ENCODE results near the gene SEMA3A.

SEMA3A gene

GRCh38 chr7:84002348-84002747 lies 192.2 kb downstream of the SEMA3A start:
- DNase-seq = no peak

GRCh38 chr7:83996879-83997278 lies 197.7 kb downstream of the SEMA3A start:
- no peak for DNase-seq

- DNase-seq = no peak
Measured at GRCh38 chr7:83987764-83988163, 206.8 kb downstream of the SEMA3A start.

GRCh38 chr7:83985821-83986220 lies 208.8 kb downstream of the SEMA3A start:
- no peak for DNase-seq

- no peak for DNase-seq
Measured at GRCh38 chr7:83984591-83984990, 210.0 kb downstream of the SEMA3A start.

GRCh38 chr7:83984076-83984475 lies 210.5 kb downstream of the SEMA3A start:
- DNase-seq = no peak

GRCh38 chr7:83983606-83984005 lies 211.0 kb downstream of the SEMA3A start:
- no peak for DNase-seq

GRCh38 chr7:83976302-83976701 lies 218.3 kb downstream of the SEMA3A start:
- DNase-seq = no peak

- DNase-seq = no peak
Measured at GRCh38 chr7:83970081-83970480, 224.5 kb downstream of the SEMA3A start.

GRCh38 chr7:83964318-83964717 lies 230.3 kb downstream of the SEMA3A start:
- DNase-seq = no peak

GRCh38 chr7:83957333-83957732 lies 237.3 kb downstream of the SEMA3A start:
- DNase-seq = no peak

- no peak for DNase-seq
Measured at GRCh38 chr7:83956104-83956503, 238.5 kb downstream of the SEMA3A start.

- no peak for DNase-seq
Measured at GRCh38 chr7:83952236-83952635, 242.4 kb downstream of the SEMA3A start.

- DNase-seq = no peak
Measured at GRCh38 chr7:83947260-83947659, 247.3 kb downstream of the SEMA3A start.

- no peak for DNase-seq
Measured at GRCh38 chr7:83946801-83947200, 247.8 kb downstream of the SEMA3A start.

- DNase-seq = no peak
Measured at GRCh38 chr7:83941300-83941699, 253.3 kb downstream of the SEMA3A start.

GRCh38 chr7:83937930-83938329 lies 256.7 kb downstream of the SEMA3A start:
- DNase-seq = no peak

GRCh38 chr7:83936056-83936708 lies 258.4 kb downstream of the SEMA3A start:
- DNase-seq = peak; percentile 18

GRCh38 chr7:83934118-83934734 lies 260.4 kb downstream of the SEMA3A start:
- DNase-seq = no peak

- DNase-seq = no peak
Measured at GRCh38 chr7:83931968-83932367, 262.6 kb downstream of the SEMA3A start.

- no peak for DNase-seq
Measured at GRCh38 chr7:83930262-83930661, 264.3 kb downstream of the SEMA3A start.

- no peak for DNase-seq
Measured at GRCh38 chr7:83925860-83926259, 268.7 kb downstream of the SEMA3A start.

GRCh38 chr7:83921941-83922607 lies 272.5 kb downstream of the SEMA3A start:
- no peak for DNase-seq

- DNase-seq = no peak
Measured at GRCh38 chr7:83921271-83921940, 273.2 kb downstream of the SEMA3A start.
